Stimulated activated CD8-positive, alpha-beta memory T cell treated with anti-CD3 and anti-CD28 coated beads, Interleukin-7, amount 100 ng/mL, for 48 hours (primary cell): Measurements from ENCODE around the gene GLI1.
"Not testable (repeated sequence)": the region's sequence is repeated elsewhere in the genome, so short reads cannot be mapped to it uniquely, and the experiment has no call there.

Experiments
- DNase-seq, 2 donors: peaks; one replicate each; pipeline ENCODE4 v3.0.0-alpha.2; 2020; ENCODE audit warnings: low read depth in 1 of 2; ENCODE audit errors: extremely low read depth in 1 of 2

GLI1 gene

DNA sequence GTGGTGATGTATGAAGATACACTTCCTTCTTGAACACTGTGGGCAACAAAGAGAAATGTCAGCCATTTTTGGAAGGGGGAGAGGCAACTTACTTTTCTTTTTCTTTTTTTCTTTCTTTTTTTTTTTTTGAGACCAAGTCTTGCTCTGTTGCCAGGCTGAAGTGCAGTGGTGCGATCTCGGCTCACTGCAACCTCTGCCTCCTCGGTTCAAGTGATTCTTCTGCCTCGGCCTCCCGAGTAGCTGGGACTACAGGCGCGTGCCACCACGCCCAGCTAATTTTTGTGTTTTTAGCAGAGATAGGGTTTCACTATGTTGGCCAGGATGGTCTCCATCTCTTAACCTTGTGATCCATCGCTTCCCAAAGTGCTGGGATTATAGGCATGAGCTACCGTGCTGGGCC, 58.1 kb downstream of the GLI1 start:
- not testable (repeated sequence) for DNase-seq

DNA sequence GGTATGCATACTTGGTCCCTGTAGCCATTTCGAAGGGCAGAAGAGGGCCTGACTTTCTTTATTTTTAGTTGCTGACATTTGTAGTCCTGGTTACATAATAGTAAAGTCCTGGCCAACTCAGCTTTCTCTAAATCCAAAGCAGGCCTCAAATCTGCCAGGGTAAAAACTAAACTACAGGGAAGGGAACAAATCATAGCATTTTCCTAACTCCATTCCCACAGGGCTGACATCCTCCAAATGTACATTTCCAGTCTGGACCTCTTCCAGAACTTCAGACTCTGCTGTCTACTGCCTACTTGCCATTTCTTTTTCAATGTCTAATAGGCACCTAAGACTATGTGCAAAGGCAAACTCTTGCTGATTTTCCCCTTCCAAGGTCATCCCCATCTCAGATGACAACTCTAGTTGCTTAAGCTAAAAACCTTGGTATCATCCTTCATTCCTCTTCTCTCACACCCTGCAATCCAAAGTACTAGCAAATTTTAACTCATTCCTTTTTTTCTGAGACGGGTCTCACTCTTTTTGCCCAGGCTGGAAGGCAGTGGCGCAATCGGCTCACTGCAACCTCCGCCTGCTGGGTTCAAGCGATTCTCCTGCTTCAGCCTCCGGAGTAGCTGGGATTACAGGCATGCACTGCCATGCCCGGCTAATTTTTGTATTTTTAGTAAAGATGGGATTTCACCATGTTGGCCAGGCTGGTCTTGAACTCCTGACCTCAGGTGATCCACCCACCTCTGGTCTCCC, 58.8 kb downstream of the GLI1 start:
- DNase-seq = no peak

GRCh38 chr12:57518920-57519795, 59.6 kb downstream of the GLI1 start:
- no peak for DNase-seq

- no peak for DNase-seq
Observed at GRCh38 chr12:57519796-57520052, 60.1 kb downstream of the GLI1 start.

GRCh38 chr12:57520053-57520818, 60.7 kb downstream of the GLI1 start, which contains the start of gene DDIT3:
Gene DDIT3 (minus strand): TSS chr12:57520514. CDS start chr12:57517406, 3,108 bp downstream.
- peak; percentile 99 for DNase-seq

DNA sequence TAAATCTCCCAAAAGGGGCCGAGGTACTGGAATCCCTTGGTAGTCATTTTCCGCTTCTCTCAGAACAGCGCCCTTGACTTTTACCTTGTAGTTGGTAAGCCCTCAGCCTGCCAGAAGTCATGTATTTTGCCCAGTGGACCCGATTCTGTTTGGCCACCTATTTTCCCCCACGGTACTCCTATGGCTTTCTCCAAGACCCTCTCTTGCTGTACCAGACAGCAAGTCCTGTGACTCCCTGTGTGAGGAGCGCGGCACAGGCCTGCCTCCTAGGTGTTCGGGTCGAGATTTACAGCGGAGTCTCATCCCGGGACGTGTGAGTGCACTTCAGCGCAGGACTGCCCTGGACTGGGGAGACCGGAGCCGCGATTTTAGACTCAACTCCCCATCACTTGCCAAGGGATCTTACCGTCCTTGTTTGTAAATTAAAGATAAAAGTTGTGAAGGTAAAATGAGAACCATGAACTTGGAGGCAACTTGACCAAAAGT, 62.0 kb downstream of the GLI1 start:
- no peak for DNase-seq
